GM10248 (cell line): ENCODE measurements around the gene CCL19.

Experiments
- CTCF ChIA-PET: fragments of 300-600 bp; sonication (Branson Sonifier 250); formaldehyde crosslinking; extraction: SDS; loops from one replicate; lab custom pipeline; 2021; ENCODE audit warnings: antibody characterized with exemption; lab: Yijun Ruan, JAX
- POLR2A ChIA-PET: fragments of 350-650 bp; sonication (Branson Sonifier 250); formaldehyde crosslinking; extraction: SDS; loops from one replicate; lab custom pipeline; 2020; ENCODE audit warnings: antibody characterized with exemption; lab: Yijun Ruan, JAX
- DNase-seq: peaks from one replicate; pipeline ENCODE4 v3.0.0; 2012; ENCODE audit errors: extremely low spot score
- CTCF ChIP-seq: IDR thresholded peaks from 2 replicates; pipeline ENCODE4 v1.5.1; 2012; ENCODE audit warnings: mild to moderate bottlenecking, low read depth; ENCODE audit errors: extremely low read depth, missing control alignments, control extremely low read depth

CCL19 gene

GRCh38 chr9:34650816-34651215 lies 40.3 kb downstream of the CCL19 start:
- TF ChIP-seq CTCF: no peak
- ChIA-PET POLR2A (no interaction called here), CTCF (interaction anchor here (1.0 to 2.6 kb wide), 4 partner anchors 12 to 17 kb away, joined by 3 to 14 read pairs (median 4); no protein-coding TSS in a partner anchor)
- DNase-seq: no peak

- CTCF ChIA-PET: interaction anchor here (0.6 to 8.0 kb wide), 5 partner anchors 15 to 57 kb away, joined by 3 to 84 read pairs (median 9); partner anchors contain the start of gene CCL27
- no peak for DNase-seq
- POLR2A ChIA-PET: no interaction called here
- TF ChIP-seq CTCF: no peak
Measured at GRCh38 chr9:34648673-34649072, 42.4 kb downstream of the CCL19 start.

GRCh38 chr9:34647651-34648050 lies 43.4 kb downstream of the CCL19 start:
- TF ChIP-seq CTCF: no peak
- POLR2A ChIA-PET: interaction anchor here (0.5 to 2.1 kb wide), 2 partner anchors 8 to 10 kb away, joined by 8 to 9 read pairs; partner anchors contain the start of gene SIGMAR1

GRCh38 chr9:34647084-34647403 lies 44.0 kb downstream of the CCL19 start:
- TF ChIP-seq CTCF: no peak
- ChIA-PET CTCF (interaction anchor here (0.9 to 8.0 kb wide), 15 partner anchors 10 to 404 kb away, joined by 3 to 112 read pairs (median 7); partner anchors contain the start of genes CCL27, RPP25L and SIGMAR1), POLR2A (interaction anchor here (2.1 kb wide), 1 partner anchor 10 kb away, joined by 8 read pairs; the partner anchor contains the start of gene SIGMAR1)
- no peak for DNase-seq

More at GRCh38 chr9:34647651-34648050, 43.4 kb downstream of the CCL19 start:
- CTCF ChIA-PET: interaction anchor here (0.6 to 8.0 kb wide), 15 partner anchors 9 to 403 kb away, joined by 3 to 112 read pairs (median 4); partner anchors contain the start of genes CCL27, RPP25L and SIGMAR1
- no peak for DNase-seq

- CTCF ChIA-PET: interaction anchor here (0.8 to 8.0 kb wide), 18 partner anchors 10 to 428 kb away, joined by 3 to 112 read pairs (median 4); partner anchors contain the start of genes CCL27, DCTN3, RPP25L and SIGMAR1
Measured at GRCh38 chr9:34646211-34647083, 44.6 kb downstream of the CCL19 start, which contains the start of gene GALT. Gene GALT (plus strand): TSS chr9:34646675. CDS start chr9:34646705, 30 bp downstream.

More at GRCh38 chr9:34646211-34647083, 44.6 kb downstream of the CCL19 start, which contains the start of gene GALT:
- POLR2A ChIA-PET: interaction anchor here (2.1 kb wide), 1 partner anchor 9 kb away, joined by 8 read pairs; the partner anchor contains the start of gene SIGMAR1
- peak; percentile 97 for DNase-seq
- peak; percentile 57 for TF ChIP-seq CTCF
